T1000 (cell line): ENCODE data around the gene GALNT10.

ENCODE experiments used
- DNase-seq: peaks from one replicate; lab custom pipeline; 2025; ENCODE audit warnings: mixed read lengths; lab: John Stamatoyannopoulos, UW

GALNT10 gene

DNA sequence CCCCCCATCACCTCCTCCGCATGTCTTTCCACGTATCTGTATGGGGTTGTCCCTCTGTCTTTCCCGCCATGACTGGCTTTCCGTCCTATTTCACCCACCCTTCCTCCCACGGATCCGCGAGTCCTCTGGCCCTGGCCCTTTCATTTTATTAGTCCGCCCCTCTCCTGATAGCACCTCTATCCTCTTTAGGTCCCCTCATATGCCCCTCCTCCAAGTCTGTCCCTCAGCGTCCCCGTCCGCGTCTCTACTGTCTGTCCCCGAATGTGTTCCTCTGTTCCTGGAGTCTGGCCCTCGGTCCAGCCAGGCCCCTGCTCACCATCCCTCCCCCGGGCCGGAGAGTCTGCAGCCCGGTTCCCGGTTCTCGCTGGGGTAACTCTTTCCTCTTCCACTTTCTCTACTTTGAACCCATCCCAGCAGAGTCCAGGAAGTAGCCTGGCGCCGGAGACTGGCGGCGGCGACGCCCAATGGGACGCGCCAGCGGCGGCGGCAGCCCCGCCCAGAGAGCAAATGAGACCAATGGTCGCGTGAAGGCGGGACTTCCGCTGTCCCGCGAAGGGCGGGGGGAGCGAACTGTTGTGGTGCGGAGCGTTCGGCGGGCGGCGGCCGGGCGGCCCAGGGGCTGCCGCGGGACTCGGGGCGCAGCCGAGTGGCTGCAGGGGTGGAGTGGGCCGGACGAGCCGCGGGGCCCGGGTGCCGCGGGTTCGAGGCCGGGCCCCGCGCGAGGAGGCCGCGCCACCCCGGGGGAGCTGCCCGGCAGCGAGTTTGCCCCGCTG is 255.1 kb downstream of the GALNT10 start, which contains the start of gene SAP30L:
Gene SAP30L, plus strand, starts transcription at position 576 of the 773 bp plus-strand sequence. CDS start 608 bp downstream, outside the sequence.
- peak; percentile 91 for DNase-seq

DNA sequence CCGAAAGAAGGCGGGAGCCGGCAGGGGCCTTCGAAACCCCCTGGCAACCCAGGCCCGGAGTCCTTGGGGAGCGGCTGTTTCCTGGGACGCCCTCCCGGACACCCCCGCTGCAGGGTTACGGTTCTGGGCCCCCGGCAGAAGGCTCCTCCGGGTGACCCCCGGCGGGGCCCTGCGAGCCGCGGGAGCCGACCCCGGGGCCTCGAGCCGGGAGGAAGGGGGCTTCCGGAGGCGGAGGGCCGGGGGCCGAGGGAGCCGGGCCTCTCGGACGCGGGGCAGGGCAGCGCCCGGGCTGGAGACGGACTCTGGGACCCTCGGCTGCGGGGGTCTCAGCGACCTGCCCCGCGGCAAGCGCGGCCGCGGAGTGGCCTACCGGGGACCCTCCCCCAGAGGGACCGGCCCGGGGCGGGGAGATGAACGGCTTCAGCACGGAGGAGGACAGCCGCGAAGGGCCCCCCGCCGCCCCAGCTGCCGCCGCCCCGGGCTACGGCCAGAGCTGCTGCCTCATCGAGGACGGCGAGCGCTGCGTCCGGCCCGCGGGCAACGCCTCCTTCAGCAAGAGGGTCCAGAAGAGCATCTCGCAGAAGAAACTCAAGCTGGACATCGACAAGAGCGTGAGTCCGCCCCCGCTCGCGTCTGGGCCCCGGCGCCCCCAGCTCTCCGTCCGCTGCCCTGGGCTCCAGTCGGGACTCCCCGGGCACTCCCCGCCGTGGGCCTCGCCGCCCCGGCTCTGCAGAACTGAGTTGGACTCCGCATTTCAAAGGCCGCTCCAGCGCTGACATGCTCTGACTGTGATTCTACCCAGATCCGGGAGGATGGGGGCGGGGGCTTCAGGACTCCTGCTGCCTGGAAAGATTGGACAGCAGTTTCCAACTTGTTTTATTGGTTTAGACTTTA is 255.9 kb downstream of the GALNT10 start:
- peak; percentile 15 for DNase-seq

GRCh38 chr5:154447089-154447725 is 256.7 kb downstream of the GALNT10 start:
- DNase-seq, result no peak

DNA sequence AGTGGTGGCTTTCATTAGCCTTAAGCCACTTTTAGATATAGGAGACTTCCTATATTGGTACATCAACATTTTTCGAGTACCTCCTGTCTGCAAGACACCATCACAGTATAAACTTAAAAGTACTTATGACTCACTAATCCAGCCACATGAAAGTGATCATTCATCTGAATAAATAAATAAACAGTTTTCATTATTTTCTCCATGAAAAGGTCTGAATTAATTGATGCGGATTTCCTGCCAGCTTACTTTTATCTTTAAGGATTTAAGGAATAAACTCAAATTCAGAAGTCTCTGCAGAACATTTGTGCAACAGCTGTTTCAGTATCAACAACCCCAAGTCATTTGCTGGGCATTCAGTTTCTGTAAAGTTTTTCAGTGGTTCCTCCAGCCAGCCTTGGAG is 259.3 kb downstream of the GALNT10 start:
- DNase-seq, result no peak

DNA sequence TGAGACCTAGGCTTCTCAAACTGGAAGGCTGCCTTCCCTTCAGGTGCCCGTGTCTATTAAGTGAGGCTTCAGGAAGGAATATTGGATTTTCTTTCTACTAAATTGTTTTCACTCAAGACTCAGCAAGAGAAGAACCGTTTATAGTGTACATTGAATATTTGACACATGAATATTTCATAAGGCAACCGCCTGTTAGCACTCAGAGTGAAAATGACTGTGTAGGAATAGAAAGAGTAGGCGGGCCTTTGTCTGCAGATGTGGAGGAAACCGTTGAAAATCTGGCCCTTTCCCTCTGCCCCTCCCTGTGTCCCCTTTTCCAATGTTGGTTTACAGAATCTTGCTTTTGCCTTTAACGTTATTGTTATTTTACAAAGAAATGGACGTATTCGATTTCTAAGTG is 261.4 kb downstream of the GALNT10 start:
- DNase-seq, result no peak

DNA sequence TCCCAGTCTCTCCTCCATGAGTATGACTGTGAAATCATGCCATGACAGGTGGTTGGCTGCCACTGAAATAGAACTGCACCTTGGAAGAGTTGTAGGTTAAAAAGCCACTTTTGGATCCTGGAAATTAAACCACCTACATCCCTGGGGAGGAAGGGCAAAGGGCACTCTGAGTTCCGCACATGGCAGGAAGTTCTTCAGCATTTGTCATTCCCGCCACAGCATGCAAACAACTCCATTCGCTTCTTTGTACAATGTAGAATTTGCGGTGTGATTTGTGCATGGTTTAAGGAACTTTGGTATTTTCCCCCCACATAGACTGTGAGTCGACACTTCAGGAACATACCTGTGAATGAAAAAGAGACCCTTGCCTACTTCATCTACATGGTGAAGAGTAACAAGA is 265.1 kb downstream of the GALNT10 start:
- no peak for DNase-seq

DNA sequence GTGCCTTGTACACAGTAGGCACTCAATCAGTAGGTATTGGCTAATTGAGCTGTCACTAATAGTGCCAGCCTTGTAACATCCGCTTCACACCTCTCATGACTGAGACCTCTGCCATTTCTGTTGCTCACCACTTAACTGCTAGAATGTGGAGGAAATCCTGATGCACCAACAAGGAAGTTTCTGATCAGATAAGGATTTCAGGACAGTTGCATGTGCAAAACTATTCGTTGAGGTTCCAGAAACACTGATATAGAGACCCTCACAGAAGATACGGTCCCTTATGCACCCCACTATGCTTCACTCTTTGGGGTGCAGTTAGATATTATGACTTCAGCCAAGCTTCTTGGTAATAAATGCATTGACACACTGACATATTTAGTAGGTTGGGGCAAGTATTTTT is 266.0 kb downstream of the GALNT10 start:
- DNase-seq, result no peak

DNA sequence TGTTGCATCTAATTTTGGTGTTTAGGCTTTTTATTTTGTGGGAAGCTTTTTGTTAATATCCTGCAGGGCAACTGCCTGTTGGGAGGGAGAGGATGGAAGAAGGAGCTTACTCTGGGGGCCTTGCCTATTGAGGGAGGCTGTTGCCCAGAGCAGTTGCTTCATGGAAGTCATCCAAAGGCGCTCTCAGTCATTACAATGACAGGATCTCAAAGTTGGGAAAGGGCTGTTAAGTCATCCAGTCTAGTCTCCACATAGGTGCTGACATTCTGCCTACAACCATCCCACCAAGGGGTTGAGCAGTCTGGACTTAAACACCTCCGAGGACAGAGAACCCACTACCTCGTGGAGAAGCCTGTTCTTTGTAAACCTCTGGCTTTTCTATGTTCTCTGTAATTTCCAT is 268.5 kb downstream of the GALNT10 start:
- no peak for DNase-seq

DNA sequence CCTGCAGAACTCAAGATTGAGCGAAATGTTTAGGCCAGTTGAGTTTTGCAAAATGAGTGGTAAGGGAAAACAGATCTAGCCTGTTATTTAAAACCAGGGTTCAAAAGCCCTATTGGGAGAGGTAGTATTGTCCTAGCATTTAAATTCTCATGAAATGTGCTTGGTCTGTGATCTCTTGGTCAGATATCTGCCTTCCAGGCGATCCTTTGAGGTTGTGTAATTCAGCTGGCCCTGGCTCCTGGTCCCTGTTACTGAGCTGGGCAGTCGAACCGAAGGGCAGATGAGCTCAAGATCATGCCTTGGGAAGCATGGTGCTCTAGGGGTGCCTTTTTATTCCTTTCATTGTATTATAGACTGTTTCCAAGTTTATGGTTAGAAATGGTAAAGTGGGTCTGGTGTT is 269.6 kb downstream of the GALNT10 start:
- DNase-seq, result no peak

- no peak for DNase-seq
These were observed 271.0 kb downstream of the GALNT10 start for GRCh38 chr5:154461531-154461930.

DNA sequence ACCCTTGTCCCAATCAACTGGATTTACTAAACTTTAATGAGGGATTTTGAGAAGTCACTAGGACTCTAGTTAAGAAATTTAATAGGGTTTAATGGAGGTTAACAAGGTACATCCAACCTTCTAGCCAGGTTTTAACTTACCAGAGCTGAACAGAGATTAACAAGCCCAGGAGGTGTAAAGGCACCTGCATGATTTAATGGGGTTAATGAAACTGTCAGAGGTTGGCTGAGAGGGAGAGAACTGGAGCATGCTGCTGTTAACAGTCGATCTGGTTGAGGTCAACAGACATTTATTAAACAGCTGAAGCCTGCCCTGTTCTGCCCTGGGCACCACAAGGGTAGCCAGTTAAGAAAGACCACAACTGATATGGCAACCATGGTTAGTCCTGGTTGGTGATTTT is 273.9 kb downstream of the GALNT10 start:
- no peak for DNase-seq

DNA sequence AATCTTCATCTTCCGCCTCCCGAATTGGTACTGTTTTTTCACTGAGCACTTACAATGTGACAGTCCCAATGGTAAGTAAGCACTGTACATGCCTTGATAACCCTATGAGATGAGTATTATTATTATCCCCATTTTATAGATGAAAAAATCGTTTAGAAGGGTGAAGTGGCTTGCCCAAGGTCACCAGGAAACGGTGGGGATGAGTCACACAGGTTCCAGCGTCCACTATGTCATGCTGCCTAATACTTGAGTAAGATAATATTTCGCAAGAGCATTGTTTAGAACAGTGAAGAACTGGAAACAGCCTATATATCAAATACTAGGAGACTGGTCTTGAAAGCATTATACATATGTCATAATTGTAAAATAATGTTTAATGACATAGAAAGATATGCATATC is 274.6 kb downstream of the GALNT10 start:
- DNase-seq, result no peak

DNA sequence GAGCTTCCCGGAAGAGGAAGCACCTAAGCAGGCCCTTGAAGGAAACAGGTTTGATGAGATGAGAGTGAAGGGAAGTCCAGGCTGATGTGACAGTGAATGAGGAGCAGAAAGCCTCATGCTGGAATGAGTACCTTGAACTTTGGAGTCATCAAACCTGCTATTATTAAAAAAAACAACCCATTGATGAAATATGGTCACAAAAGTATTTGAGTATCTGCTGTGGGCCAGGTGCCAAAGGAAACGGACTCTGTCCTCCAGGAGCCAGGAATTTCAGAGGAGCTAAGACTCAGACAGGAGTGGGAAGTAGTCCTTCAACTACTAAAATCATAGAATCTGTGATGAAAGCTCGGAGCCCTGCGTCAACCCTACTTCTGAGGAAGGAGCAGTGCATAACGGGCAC is 275.6 kb downstream of the GALNT10 start:
- no peak for DNase-seq

- DNase-seq, result no peak
These were observed 276.1 kb downstream of the GALNT10 start for GRCh38 chr5:154466671-154467070.

- DNase-seq, result peak; percentile 59
These were observed 277.3 kb downstream of the GALNT10 start for GRCh38 chr5:154467655-154468354.

- DNase-seq, result no peak
These were observed 279.6 kb downstream of the GALNT10 start for GRCh38 chr5:154470137-154470536.
